IPS DF 19.7 (cell line): ENCODE measurements around the gene CDC73.
"Not testable (repeated sequence)": the region's sequence is repeated elsewhere in the genome, so short reads cannot be mapped to it uniquely, and the experiment has no call there.

Experiments used
- DNase-seq: peaks from one replicate; pipeline ENCODE4 v3.0.0-alpha.2; 2013; ENCODE audit warnings: low read depth, low spot score

CDC73 gene

DNA sequence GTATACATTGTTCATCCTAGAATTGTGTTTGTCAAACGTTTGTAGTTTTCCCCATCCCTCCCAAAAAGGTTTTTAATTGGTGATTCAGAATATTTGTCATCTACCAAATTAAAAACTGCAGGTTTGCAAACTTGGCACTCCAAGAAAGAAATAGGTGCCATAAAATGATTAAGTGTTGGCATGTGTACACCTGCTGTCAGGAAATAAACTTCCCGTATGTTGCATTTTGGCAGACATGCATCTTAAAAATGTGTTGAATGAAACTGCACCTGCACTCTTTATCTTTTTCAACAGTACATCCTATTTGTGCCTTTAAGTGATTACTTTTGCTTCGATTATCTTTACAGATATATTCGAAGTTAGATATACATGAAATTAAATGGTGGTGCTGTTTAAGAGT lies 57.3 kb downstream of the CDC73 start:
- DNase-seq = no peak

DNA sequence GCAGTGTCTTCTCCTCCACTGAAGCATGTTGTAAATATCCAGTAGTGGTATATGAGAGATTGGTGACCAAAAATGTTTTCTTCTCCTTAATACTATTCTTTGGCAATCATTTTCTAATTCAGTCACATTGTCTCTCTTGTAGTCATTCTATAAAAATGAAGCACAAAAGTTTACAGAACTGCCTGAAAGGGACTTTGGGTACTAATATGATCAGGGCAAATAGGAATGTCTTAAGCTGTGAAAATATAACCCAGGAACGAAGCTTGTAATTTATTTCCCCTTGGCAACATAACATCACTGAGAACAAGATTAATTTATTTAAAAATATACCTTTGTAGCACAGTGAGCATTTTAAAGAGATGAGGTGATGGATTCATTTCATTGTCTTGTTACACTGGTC lies 59.7 kb downstream of the CDC73 start:
- DNase-seq = no peak

DNA sequence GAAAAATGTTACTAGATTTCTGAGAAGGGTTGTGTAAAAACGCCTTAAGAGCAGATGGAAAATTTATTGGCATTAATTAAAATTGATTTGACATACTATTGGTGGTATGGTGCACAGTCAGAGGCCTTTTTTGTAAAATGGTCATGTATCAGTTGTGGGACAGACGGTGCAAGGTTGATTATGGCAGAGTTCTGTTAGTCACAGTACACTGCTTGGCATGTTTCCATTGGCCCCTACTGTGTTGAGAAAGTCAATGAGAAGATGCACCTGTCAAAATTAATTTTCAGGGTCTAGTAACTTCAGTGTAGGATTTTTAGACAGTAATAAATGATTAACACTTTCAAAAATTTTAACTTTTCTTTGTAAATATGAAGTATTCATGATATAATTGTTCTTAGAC lies 60.2 kb downstream of the CDC73 start:
- no peak for DNase-seq

DNA sequence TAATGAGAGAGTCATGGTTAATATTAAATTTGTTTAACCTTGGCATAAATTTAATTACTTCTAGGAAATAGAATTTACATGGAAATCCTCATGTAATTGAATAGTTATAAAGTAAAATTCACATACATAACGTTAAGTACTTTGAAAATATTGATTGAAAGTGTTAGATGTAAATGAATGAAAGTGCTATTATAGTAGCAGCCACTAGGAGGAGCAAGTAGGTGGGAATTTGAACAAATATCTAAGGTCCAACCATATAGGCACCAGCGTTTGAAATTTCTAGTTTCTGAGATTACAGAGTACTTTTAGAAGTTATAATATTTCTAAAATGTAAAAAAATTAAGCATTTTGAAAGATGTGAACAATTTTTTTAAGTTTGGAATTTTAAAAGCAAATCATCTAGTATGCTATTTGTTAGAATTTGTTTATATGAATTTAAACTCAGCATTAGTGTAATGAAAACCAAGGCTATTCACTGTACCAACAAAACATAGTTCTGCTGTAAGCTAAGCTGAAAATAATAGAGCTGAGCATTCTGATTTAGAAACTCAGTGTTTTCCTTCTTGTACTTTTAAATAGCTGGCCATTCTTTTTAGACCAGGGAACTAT lies 61.3 kb downstream of the CDC73 start:
- DNase-seq = no peak

DNA sequence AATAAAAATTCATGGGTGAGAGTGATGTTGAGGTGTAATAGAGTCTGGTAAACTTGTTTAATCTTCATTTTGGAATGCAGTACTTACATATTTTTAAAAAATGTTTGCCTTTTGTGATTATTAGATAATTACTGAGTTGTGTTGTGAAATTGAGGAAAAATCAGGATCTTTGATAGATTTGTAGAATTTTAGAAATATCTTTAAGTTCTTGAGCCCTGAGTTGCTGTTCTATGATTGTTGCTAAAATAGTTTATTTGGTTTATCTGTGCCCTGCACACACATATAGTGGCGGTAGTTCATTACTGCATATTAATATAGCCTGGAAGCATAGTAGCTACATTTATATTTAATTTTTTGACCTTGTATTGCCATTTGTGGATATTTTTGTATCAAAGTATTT lies 62.9 kb downstream of the CDC73 start:
- no peak for DNase-seq

DNA sequence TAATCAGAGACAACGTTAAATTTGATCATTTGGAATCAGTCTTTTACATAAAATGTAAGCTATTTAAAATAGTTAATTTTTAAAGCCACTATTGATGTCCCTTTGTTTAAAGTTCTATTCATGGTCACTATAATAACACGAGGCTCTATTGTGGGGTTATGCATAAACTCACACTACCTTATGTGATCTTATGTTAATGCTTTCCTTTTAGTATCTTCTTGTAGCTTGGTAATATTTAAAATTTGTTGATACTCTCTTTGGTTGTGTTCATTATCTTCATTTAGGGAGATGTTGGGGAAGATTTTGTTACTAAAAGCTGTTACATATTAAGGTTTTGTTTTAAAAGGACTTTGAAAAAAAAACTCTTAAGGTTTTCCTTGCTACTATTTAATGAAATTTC lies 63.4 kb downstream of the CDC73 start:
- DNase-seq = no peak

DNA sequence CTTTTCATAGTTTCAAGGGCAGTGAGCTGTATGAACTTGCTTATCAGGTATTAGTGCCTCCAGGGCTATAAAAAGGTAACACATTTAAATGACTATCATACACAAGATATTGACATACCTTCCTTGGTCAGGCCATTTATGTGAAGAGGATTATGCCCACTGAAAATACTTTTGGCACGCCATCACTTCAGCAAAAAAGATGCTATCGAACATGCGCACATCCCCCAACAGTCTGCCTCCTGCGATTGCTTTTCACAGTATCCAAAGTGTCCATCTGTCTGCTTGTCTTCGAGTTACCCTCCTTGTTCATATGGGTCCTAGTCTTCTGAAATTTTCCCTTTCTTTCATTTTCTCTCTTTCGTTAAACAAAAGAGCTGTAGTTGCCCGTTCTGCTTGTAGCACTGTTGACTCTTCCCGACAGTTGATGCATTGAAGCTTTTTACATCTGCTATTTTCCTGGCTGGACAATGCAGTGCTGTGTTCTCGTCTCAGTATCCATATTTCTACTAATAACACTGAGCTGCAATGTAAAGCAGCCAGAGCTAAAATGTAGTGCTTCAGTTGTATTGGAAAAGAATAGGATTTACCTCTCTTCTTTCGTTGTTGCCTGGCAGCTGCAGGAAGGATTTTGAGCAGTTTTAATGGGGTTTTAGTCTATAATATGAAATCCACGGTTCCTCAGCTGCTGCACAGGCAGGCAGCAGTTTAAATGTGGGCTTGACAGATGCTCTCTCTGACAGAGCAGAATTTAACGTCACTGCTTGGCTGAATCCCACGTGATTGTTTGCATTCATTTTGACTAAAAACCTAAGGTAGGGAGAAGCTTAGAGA lies 64.3 kb downstream of the CDC73 start, which contains the start of gene B3GALT2:
Gene B3GALT2 (minus strand): TSS at position 713 of the 831 bp plus-strand sequence. CDS start 5,051 bp downstream, outside the sequence.
- no peak for DNase-seq

DNA sequence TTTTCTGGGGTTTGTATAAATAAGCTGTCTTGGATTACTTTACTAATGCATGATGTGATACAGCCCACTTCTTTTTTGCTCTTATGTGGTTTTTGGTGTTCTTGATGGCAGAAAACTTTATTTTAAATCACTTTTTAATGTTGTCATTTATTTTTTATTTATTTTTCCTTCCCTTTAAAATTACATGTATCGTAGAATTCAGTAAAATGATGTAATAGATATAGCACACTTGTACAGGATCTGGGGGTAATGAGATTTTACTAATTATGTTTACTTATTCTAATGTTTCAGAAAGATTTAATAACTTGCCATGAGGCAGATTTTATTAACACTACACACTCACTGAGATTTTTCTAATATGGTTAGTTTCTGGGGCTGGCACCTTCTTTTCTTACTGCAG lies 65.3 kb downstream of the CDC73 start:
- DNase-seq = no peak

DNA sequence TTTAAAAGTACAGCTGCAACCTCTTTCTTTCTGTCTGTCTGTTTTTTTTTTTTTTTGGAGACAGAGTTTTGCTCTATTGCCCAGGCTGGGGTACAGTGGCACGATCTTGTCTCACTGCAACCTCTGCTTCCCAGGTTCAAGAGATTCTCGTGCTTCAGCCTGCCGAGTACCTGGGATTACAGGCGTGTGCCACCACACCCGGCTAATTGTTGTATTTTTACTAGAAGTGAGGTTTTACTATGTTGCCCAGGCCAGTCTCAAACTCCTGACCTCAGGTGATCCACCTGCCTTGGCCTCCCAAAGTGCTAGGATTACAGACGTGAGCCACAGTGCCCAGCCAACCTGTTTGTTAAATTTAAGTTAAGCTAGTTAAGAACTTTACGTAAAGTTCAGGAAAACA lies 67.1 kb downstream of the CDC73 start:
- DNase-seq = not testable (repeated sequence)

DNA sequence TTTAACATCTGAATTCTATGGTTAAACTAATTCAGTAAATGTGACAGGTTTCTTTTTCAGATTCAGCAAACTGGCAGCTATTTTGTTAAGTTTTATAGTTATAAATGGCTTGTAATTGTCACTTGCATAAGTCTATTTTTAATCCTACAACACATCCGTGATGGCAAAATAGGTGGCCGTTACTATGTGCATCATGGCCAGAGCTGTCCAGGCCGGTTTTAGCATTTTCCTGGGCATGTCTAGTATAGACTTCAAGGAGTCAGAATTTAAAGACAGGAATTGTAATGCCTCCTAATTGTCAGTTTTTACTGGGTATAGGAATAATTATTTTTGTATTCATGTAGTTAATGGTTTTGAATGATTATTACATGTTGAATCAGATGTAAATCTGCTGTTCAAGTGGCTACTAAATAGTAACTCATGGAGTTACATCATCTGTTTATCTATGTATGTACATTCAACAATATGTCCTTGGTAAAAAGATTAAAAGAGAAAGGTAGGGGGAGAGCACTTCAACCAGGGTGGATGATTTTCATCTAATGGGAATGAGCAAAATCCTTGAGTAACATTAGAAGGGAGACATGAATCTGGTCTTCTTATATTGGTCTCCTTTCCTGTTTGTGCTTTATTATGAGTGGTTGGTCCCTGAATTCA lies 67.7 kb downstream of the CDC73 start:
- no peak for DNase-seq

DNA sequence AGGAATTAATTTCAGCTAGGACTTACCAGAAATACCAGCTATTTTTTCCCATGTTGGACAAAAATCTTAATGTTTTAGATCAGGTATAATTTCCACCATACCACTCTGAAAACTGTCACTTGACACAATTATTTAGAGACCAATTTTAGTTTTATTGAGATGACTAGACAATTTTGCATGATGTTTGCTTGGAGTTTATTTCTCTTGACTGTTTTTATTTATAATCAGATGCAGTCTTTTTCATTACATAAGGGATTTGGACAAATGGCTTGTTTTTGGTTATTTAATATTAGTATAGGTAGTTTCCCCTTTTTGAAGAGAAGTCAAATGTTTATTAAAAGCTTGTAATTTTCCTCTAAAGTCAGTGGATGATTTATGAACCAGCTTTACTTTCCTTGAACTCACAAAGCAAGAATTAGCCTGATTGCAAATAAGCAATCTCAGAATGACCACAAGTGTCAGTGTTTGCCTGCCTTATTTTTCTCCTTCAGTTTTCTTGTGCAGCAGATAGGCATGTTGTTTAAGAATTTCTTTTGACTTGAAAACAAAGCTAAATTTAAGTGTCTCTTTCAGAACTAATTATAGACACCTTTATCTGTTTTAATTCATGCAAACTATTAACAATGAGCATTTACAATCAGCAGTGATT lies 68.4 kb downstream of the CDC73 start:
- DNase-seq = no peak

DNA sequence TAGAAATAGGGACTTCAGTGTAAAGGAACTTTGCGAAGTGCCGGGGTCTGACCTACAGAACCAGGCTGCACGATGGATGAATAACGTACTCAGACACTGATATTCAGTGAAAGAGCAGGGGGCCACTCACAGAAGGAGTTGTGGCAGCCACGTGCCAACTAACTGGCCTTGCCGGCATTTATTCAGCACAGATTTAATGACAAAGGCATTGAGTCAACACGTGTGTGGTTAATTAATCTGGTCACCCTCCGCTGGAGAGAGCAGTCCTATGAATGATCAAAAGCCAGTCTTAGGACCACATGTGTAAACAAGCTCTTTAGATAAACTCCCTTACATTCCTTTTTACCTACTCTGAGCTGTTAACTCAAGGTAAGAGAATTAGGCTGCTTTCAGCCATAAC lies 70.8 kb downstream of the CDC73 start:
- no peak for DNase-seq

DNA sequence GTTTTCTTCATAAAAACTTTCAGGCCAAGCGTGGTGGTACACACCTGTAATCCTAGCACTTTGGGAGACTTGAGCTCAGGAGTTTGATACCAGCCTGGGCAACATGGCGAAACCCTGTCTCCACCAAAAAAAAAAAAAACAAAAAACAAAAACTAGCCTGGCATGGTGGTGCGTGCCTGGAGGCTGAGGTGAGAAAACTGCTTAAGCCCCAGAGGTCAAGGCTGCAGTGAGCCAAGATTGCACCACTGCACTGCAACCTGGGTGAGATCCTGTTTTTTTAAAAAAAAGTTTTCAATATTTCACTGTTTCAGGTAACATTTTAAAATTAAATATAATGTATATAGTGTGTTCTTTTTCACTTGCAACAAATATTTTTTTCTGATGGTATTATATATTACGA lies 78.1 kb downstream of the CDC73 start:
- no peak for DNase-seq

DNA sequence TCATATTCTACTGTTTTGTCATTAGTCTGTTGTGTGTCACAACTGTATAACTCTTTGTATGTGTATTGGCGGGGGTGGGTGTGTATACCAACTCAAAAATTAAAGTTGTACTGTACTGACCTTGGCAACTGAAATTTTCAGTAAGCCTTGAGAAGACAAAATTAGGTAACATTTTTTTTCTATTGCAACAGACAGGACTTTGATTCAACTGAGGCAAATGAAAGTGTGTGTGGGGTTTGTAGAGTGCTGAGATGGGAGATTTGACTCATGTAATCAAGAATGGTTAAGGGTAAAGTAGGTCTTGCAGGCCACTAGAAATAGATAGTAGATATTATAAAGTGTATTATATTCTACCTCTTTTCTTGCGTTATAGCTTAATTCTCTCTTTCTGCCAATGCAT lies 79.2 kb downstream of the CDC73 start:
- DNase-seq = no peak

DNA sequence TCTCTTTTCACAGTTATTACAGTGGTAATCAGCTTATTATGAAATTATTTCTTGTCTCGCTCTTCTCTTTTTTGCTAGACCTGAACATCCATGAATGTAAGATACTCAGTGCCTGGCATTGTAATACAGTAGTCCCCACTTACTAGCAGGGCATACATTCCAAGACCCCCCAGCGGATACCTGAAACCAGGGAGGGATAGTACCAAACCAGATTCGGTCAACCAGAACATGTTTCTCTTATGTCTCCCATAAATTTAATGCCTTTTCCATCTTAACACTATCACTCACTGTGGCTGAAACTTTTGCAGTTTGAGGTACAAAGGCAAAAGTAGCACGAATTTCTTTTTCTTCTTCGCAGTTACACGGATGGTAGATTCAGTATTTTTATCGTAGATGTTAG lies 89.2 kb downstream of the CDC73 start:
- no peak for DNase-seq

DNA sequence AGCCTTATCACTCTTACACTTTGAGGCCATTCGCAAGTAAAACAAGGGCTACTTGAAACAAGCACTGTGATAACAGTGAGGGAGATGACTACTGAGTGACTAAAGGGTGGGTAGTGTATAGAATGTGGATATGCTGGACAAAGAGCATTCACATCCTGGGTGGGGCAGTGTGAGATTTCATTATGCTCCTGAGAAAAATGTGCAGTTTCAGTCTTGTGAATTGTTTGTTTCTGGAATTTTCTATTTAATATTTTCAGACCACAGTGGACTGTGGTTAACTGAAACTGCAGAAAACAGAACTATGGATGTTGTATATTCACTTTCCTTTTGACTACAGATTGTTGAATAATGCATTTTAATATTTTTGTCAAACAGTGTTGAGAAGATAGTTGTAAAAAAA lies 89.7 kb downstream of the CDC73 start:
- DNase-seq = no peak

DNA sequence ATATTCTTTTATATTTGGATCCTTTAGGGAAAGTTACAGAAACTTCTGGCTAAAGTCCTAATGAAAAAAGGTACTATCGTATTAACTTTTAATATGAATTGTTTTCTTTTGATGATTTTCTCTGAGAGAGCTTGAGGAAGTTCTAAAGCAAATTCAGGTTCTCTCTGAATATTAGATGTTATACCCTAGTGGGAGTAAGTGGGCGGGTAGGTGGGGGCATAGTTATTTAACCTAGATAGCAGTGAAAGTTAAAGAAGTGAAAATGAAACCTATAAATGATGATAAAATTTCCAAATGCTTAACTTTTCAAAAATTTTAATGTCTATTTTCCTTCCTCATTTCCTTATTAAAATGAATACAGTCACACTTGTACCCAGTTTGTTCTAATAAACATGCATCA lies 90.8 kb downstream of the CDC73 start:
- no peak for DNase-seq

DNA sequence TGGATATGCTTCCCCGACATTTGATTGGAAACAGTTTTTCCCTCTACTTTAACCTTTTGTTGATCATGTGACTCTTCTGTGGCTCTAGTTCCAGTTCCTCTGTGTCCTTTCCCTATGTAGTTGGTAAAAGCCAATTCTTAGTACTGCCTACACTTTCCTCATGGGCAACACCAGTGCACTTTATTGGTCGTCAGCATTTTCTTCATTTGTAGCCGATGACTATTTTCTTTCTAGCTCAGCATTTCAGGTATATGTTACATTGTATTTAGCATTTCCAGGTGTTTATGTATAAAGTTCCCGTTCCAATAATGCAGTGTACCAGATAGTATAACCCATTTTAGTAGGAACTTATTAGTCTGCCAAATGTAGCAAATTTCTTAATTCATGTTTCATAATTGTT lies 92.2 kb downstream of the CDC73 start:
- no peak for DNase-seq

DNA sequence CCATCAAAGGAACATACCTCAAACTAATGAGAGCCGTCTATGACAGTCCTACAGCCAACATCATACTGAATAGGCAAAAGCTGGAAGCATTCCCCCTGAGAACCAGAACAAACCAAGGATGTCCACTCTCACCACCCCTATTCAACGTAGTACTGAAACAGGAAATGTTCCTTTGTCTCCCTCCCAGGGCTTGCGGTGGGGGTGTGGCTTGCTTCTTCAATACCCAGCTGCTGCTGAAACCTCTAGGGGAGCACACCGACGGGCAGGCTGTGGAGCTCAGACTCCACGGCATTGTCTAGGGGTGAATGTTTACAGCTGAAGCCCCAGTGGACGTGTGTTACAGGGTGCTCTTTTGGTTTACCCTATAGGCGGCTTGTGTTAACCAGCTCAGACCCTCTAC lies 95.1 kb downstream of the CDC73 start:
- DNase-seq = peak; percentile 73

DNA sequence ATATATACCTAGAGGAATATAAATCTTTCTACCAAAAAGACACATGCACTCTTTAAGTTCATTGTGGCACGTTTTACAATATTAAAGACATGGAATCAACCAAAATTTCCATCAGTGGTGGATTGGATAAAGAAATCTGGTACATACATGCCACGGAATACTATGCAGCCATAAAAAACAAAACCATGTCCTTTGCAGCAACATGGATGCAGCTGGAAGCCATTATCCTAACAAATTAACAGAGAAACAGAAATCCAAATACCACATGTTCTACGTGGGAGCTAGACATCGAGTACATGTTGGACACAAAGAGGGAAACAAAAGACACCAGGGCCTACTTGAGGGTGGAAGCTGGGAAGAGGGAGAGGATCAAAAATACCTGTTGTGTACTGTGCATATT lies 97.6 kb downstream of the CDC73 start:
- no peak for DNase-seq

DNA sequence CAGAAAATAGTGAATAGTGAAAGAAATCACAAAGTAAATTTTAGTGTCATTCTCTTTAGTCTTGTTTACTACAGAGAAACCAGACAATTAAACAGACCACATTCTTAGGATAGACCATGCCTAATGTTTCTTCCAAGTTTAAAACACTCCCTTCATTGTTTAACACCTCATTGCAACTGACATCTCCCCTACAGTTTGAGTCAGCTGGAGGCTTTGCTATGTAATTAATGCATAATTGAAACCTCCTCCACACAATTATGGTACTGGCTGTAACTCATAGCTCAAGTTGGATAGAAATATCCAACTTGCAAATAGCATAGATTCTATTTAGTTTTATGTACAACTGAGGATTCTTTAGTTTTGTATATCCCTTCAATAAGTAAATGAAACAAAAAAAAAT lies 99.8 kb downstream of the CDC73 start:
- DNase-seq = no peak

DNA sequence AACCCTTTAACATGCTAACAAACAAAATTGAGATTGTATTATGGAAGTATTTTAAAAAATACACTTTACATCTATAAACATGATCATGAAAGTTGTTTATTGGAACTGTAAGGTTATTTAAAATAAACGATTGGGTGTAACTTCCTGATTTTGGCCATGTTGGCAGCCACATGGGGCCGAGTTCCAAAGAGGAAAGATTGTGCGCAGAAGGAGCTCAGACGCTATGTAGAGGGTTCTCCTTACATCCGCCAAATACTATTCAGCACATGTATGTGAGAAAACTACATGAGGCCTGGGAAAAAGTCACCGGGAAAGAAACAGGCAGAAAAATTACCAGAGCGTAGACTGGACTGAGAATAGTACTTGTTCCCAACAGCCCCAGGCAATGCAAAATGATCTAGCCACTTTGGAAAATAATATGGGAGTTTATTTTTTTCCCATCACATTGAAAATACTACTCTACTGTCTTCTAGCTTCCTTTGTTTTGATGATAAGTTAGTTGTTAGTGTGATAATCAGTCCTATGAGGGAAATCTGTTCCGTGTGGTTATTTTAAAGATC lies 100.3 kb downstream of the CDC73 start:
- DNase-seq = no peak
